SK-N-SH (cell line): ENCODE results near the gene ZNF14. TPM values are rescaled to one million over a fixed set of nuclear protein-coding genes. Genes with fewer than 3 reads are reported as not detected.

Experiments used
- CTCF ChIA-PET: fragments of 300-600, 350-600 bp; formaldehyde crosslinking; extraction: SDS; loops from one replicate; lab custom pipeline; 2021; lab: Yijun Ruan, JAX
- POLR2A ChIA-PET: fragments of 350-600 bp; sonication (Branson Sonifier 250); formaldehyde crosslinking; extraction: SDS; loops from one replicate; lab custom pipeline; 2020; ENCODE audit warnings: antibody characterized with exemption, inconsistent platforms; lab: Yijun Ruan, JAX
- DNase-seq: peaks from one replicate; pipeline ENCODE4 v3.0.0; 2012
- H2AFZ ChIP-seq: fragments of 200-600 bp; sonication (generic); 2 replicates; pipeline ENCODE4 v1.8.1; 2016; ENCODE audit warnings: antibody characterized with exemption, mild to moderate bottlenecking, low read depth
- H3F3A ChIP-seq: fragments of 200-600 bp; sonication (generic); replicated peaks from 2 replicates; pipeline ENCODE3; 2016; ENCODE audit warnings: antibody characterized with exemption, mild to moderate bottlenecking; ENCODE audit not compliant: insufficient read depth
- H3K27ac ChIP-seq, 2 experiments: fragments of 200-500 bp in 1 of 2; fragments of 200-600 bp in 1 of 2; sonication (Bioruptor generic) in 1 of 2; sonication (generic), shearing (Covaris generic) in 1 of 2; 2 replicates each; pipeline versions ENCODE4 v1.5.1 to v1.6.1; 2014 to 2016; ENCODE audit warnings: low read depth in 2 of 2, inconsistent platforms in 1 of 2, low read length in 1 of 2, mild to moderate bottlenecking in 1 of 2, mixed read lengths in 1 of 2
- H3K27me3 ChIP-seq: fragments of 200-600 bp; sonication (generic), shearing (Covaris generic); 2 replicates; pipeline ENCODE4 v1.6.1; 2016; ENCODE audit warnings: mixed run types; ENCODE audit not compliant: insufficient read depth
- H3K36me3 ChIP-seq, 2 experiments: fragments of 200-500 bp in 1 of 2; fragments of 200-600 bp in 1 of 2; sonication (Bioruptor generic) in 1 of 2; sonication (generic) in 1 of 2; replicated peaks in 1 of 2; 2 replicates each; pipeline versions ENCODE3 to v1.5.1; 2014 to 2016; ENCODE audit warnings: low read length in 1 of 2, mild to moderate bottlenecking in 1 of 2; ENCODE audit not compliant: insufficient read depth in 2 of 2, control insufficient read depth in 1 of 2
- H3K4me1 ChIP-seq, 2 experiments: fragments of 200-500 bp in 1 of 2; fragments of 200-600 bp in 1 of 2; sonication (Bioruptor generic) in 1 of 2; sonication (generic), shearing (Covaris generic) in 1 of 2; 2 replicates each; pipeline versions ENCODE4 v1.5.1 to v1.6.1; 2014 to 2016; ENCODE audit warnings: low read depth in 1 of 2, low read length in 1 of 2, mixed run types in 1 of 2; ENCODE audit not compliant: insufficient read depth in 2 of 2, control insufficient read depth in 1 of 2
- H3K4me2 ChIP-seq: fragments of 200-600 bp; sonication (generic), shearing (Covaris generic); 2 replicates; pipeline ENCODE4 v1.6.1; 2017; ENCODE audit warnings: mixed run types
- H3K4me3 ChIP-seq, 2 experiments: fragments of 200-500 bp in 1 of 2; fragments of 200-600 bp in 1 of 2; sonication (Bioruptor generic) in 1 of 2; sonication (generic), shearing (Covaris generic) in 1 of 2; 2 replicates each; pipeline versions ENCODE4 v1.5.1 to v1.8.1; 2014 to 2016; ENCODE audit warnings: low read depth in 2 of 2, inconsistent platforms in 1 of 2, low read length in 1 of 2, mild to moderate bottlenecking in 1 of 2, mixed read lengths in 1 of 2, moderate library complexity in 1 of 2
- H3K79me2 ChIP-seq: fragments of 200-600 bp; sonication (generic); 2 replicates; pipeline ENCODE4 v1.8.1; 2017; ENCODE audit warnings: mild to moderate bottlenecking; ENCODE audit not compliant: insufficient read depth
- H3K9ac ChIP-seq: fragments of 200-600 bp; sonication (generic); 2 replicates; pipeline ENCODE4 v1.6.1; 2017; ENCODE audit warnings: mixed run types
- H3K9me2 ChIP-seq: fragments of 200-600 bp; sonication (generic); 2 replicates; pipeline ENCODE4 v1.6.1; 2017; ENCODE audit warnings: mixed run types
- H3K9me3 ChIP-seq: fragments of 200-600 bp; sonication (generic); 2 replicates; pipeline ENCODE4 v1.6.1; 2017; ENCODE audit warnings: mixed run types, mild to moderate bottlenecking, moderate library complexity
- H4K20me1 ChIP-seq: fragments of 200-600 bp; sonication (generic); 2 replicates; pipeline ENCODE4 v1.6.1; 2017; ENCODE audit warnings: mild to moderate bottlenecking, mixed run types; ENCODE audit not compliant: insufficient read depth
- CHD2 ChIP-seq: fragments of 150-350 bp; IDR thresholded peaks from 2 replicates; pipeline ENCODE4 v1.6.1; 2018; ENCODE audit warnings: low read length; ENCODE audit not compliant: partially characterized antibody
- ELF1 ChIP-seq: IDR thresholded peaks from 2 replicates; pipeline ENCODE4 v1.4.0; 2012
- GATA2 ChIP-seq: sonication (generic); formaldehyde crosslinking; IDR thresholded peaks from 2 replicates; pipeline ENCODE4 v1.5.0; 2020; ENCODE audit warnings: mild to moderate bottlenecking, missing genetic modification reagents
- MXI1 ChIP-seq: IDR thresholded peaks from 2 replicates; pipeline ENCODE4 v1.6.1; 2012; ENCODE audit warnings: mild to moderate bottlenecking, low read depth, low read length, improper control_type of control experiment
- NRF1 ChIP-seq: IDR thresholded peaks from 2 replicates; pipeline ENCODE4 v1.6.1; 2012; ENCODE audit warnings: low read depth, mild to moderate bottlenecking, low read length
- RCOR1 ChIP-seq: fragments of 150-350 bp; IDR thresholded peaks from 2 replicates; pipeline ENCODE4 v1.6.1; 2017; ENCODE audit warnings: antibody characterized with exemption, low read length
- RXRA ChIP-seq: IDR thresholded peaks from 2 replicates; pipeline ENCODE4 v1.4.0; 2012; ENCODE audit warnings: low read depth, mild to moderate bottlenecking, borderline replicate concordance
- SMC3 ChIP-seq: IDR thresholded peaks from 2 replicates; pipeline ENCODE4 v1.6.1; 2012; ENCODE audit warnings: low read depth, low read length, improper control_type of control experiment
- WGBS: methylation state at CpG from one replicate; pipeline ENCODE4 v1.1.6; 2017; ENCODE audit warnings: low lambda C conversion rate; 5-methylcytosine and 5-hydroxymethylcytosine counted together
- polyA plus RNA-seq, 3 experiments: library from polyadenylated mRNA; depleted of rRNA; stranded (reverse); fragments of >200 nt; gene quantifications; 2 replicates each; pipeline ENCODE4 v1.2.3, GENCODE V29; 2012
- TF ChIP-seq, protein P1 (sequence below): IDR thresholded peaks from 2 replicates; pipeline ENCODE4 v1.6.1; 2012; ENCODE audit warnings: mild to moderate bottlenecking, low read depth, low read length, moderate library complexity
- TF ChIP-seq, protein P2 (sequence below): IDR thresholded peaks from 2 replicates; pipeline ENCODE4 v1.4.0; 2012; ENCODE audit warnings: low read depth, borderline replicate concordance
- TF ChIP-seq, protein P3 (sequence below): fragments of 200-600 bp; sonication (generic); IDR thresholded peaks from 2 replicates; pipeline ENCODE4 v1.6.1; 2017; ENCODE audit warnings: antibody characterized with exemption, mild to moderate bottlenecking, moderate library complexity
- TF ChIP-seq, protein P4 (sequence below): IDR thresholded peaks from 2 replicates; pipeline ENCODE4 v1.4.0; 2012; ENCODE audit warnings: low read depth, borderline replicate concordance
- TF ChIP-seq, protein P5 (sequence below): fragments of 150-350 bp; IDR thresholded peaks from 2 replicates; pipeline ENCODE4 v1.6.1; 2017; ENCODE audit warnings: antibody characterized with exemption, low read length, low read depth, borderline replicate concordance
- TF ChIP-seq, protein P6 (sequence below): fragments of 150-350 bp; IDR thresholded peaks from 2 replicates; pipeline ENCODE4 v1.6.1; 2016; ENCODE audit warnings: mild to moderate bottlenecking, low read depth, low read length

ZNF14 gene
- polyA plus RNA-seq, 1 of the 3 experiments (the other 2 are of a cell fraction) = 1.1 TPM

DNA sequence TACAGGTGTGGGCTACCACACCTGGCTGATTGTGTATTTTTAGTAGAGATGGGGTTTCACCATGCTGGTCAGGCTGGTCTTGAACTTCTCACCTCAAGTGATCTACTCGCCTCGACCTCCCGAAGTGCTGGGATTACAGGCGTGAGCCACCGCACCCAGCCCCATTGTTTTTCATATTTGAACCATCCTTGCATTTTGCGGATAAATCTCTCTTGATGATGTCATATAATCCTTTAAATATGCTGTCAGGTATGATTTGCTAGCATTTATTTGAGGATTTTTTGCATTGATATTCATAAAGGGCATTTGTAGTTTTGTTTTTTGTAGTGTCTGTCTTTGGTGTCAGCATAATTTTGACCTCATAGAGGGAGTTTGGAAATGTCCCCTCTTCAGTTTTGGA is 58.6 kb downstream of the ZNF14 start:
- peaks cover 37% of the 10 kb centered on the region for H3K79me2 ChIP-seq
- H3K9me2 ChIP-seq = no peaks in the 10 kb centered on the region
- H3K27ac ChIP-seq = no peak overlapping the region
- WGBS = 98% methylated on average over 6 of the region's 6 CpGs
- no peaks in the 10 kb centered on the region; a peak in 1 of 4 replicates for H3K4me1 ChIP-seq
- H3K4me3 ChIP-seq = no peak overlapping the region
- TF ChIP-seq, protein P1, sequence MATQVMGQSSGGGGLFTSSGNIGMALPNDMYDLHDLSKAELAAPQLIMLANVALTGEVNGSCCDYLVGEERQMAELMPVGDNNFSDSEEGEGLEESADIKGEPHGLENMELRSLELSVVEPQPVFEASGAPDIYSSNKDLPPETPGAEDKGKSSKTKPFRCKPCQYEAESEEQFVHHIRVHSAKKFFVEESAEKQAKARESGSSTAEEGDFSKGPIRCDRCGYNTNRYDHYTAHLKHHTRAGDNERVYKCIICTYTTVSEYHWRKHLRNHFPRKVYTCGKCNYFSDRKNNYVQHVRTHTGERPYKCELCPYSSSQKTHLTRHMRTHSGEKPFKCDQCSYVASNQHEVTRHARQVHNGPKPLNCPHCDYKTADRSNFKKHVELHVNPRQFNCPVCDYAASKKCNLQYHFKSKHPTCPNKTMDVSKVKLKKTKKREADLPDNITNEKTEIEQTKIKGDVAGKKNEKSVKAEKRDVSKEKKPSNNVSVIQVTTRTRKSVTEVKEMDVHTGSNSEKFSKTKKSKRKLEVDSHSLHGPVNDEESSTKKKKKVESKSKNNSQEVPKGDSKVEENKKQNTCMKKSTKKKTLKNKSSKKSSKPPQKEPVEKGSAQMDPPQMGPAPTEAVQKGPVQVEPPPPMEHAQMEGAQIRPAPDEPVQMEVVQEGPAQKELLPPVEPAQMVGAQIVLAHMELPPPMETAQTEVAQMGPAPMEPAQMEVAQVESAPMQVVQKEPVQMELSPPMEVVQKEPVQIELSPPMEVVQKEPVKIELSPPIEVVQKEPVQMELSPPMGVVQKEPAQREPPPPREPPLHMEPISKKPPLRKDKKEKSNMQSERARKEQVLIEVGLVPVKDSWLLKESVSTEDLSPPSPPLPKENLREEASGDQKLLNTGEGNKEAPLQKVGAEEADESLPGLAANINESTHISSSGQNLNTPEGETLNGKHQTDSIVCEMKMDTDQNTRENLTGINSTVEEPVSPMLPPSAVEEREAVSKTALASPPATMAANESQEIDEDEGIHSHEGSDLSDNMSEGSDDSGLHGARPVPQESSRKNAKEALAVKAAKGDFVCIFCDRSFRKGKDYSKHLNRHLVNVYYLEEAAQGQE = no peak
- TF ChIP-seq NRF1 (no peak), SMC3 (no peak), MXI1 (no peak), ELF1 (no peak), RCOR1 (no peak), CHD2 (no peak), GATA2 (CRISPR knock-in tag) (no peak), RXRA (no peak)
- TF ChIP-seq, protein P2, sequence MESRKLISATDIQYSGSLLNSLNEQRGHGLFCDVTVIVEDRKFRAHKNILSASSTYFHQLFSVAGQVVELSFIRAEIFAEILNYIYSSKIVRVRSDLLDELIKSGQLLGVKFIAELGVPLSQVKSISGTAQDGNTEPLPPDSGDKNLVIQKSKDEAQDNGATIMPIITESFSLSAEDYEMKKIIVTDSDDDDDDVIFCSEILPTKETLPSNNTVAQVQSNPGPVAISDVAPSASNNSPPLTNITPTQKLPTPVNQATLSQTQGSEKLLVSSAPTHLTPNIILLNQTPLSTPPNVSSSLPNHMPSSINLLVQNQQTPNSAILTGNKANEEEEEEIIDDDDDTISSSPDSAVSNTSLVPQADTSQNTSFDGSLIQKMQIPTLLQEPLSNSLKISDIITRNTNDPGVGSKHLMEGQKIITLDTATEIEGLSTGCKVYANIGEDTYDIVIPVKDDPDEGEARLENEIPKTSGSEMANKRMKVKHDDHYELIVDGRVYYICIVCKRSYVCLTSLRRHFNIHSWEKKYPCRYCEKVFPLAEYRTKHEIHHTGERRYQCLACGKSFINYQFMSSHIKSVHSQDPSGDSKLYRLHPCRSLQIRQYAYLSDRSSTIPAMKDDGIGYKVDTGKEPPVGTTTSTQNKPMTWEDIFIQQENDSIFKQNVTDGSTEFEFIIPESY = no peak
- TF ChIP-seq, protein P3, sequence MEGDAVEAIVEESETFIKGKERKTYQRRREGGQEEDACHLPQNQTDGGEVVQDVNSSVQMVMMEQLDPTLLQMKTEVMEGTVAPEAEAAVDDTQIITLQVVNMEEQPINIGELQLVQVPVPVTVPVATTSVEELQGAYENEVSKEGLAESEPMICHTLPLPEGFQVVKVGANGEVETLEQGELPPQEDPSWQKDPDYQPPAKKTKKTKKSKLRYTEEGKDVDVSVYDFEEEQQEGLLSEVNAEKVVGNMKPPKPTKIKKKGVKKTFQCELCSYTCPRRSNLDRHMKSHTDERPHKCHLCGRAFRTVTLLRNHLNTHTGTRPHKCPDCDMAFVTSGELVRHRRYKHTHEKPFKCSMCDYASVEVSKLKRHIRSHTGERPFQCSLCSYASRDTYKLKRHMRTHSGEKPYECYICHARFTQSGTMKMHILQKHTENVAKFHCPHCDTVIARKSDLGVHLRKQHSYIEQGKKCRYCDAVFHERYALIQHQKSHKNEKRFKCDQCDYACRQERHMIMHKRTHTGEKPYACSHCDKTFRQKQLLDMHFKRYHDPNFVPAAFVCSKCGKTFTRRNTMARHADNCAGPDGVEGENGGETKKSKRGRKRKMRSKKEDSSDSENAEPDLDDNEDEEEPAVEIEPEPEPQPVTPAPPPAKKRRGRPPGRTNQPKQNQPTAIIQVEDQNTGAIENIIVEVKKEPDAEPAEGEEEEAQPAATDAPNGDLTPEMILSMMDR = no peak
- TF ChIP-seq, protein P4, sequence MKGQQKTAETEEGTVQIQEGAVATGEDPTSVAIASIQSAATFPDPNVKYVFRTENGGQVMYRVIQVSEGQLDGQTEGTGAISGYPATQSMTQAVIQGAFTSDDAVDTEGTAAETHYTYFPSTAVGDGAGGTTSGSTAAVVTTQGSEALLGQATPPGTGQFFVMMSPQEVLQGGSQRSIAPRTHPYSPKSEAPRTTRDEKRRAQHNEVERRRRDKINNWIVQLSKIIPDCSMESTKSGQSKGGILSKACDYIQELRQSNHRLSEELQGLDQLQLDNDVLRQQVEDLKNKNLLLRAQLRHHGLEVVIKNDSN = no peak
- TF ChIP-seq, protein P5, sequence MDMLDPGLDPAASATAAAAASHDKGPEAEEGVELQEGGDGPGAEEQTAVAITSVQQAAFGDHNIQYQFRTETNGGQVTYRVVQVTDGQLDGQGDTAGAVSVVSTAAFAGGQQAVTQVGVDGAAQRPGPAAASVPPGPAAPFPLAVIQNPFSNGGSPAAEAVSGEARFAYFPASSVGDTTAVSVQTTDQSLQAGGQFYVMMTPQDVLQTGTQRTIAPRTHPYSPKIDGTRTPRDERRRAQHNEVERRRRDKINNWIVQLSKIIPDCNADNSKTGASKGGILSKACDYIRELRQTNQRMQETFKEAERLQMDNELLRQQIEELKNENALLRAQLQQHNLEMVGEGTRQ = no peak
- TF ChIP-seq, protein P6, sequence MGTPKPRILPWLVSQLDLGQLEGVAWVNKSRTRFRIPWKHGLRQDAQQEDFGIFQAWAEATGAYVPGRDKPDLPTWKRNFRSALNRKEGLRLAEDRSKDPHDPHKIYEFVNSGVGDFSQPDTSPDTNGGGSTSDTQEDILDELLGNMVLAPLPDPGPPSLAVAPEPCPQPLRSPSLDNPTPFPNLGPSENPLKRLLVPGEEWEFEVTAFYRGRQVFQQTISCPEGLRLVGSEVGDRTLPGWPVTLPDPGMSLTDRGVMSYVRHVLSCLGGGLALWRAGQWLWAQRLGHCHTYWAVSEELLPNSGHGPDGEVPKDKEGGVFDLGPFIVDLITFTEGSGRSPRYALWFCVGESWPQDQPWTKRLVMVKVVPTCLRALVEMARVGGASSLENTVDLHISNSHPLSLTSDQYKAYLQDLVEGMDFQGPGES = no peak
- peaks cover 3% of the 10 kb centered on the region for H3K9me3 ChIP-seq
- DNase-seq = no peak
- no peak overlapping the region for H2AFZ ChIP-seq
- H3K36me3 ChIP-seq = peaks cover 10 to 56% of the 10 kb centered on the region in 2 experiments
- H4K20me1 ChIP-seq = no peaks in the 10 kb centered on the region
- CTCF ChIA-PET = no interaction called here
- H3F3A ChIP-seq = no peaks in the 10 kb centered on the region
- no peak overlapping the region for H3K9ac ChIP-seq
- POLR2A ChIA-PET = no interaction called here
- no peak overlapping the region for H3K4me2 ChIP-seq
- H3K27me3 ChIP-seq = no peaks in the 10 kb centered on the region
